GM23338 (cell line): Measurements from ENCODE around the gene SLC6A1.

Source experiments
- CTCF ChIP-seq, 2 experiments: fragments of 200-600 bp in 1 of 2; sonication (generic) in 1 of 2; conservative IDR thresholded peaks; 2 replicates each; pipeline versions ENCODE4 v1.5.1 to v1.6.1; 2016 to 2017; ENCODE audit warnings: antibody characterized with exemption in 2 of 2, low read depth in 2 of 2, mild to moderate bottlenecking in 2 of 2, moderate library complexity in 1 of 2
- EZH2 ChIP-seq: fragments of 200-600 bp; sonication (generic); IDR thresholded peaks from one replicate; pipeline ENCODE4 v1.8.0; 2017; ENCODE audit warnings: antibody characterized with exemption, mild to moderate bottlenecking, low read depth; ENCODE audit not compliant: unreplicated experiment
- POLR2AphosphoS5 ChIP-seq: IDR thresholded peaks from 2 replicates; pipeline ENCODE4 v1.6.1; 2016; ENCODE audit warnings: antibody characterized with exemption, low read depth

DNA sequence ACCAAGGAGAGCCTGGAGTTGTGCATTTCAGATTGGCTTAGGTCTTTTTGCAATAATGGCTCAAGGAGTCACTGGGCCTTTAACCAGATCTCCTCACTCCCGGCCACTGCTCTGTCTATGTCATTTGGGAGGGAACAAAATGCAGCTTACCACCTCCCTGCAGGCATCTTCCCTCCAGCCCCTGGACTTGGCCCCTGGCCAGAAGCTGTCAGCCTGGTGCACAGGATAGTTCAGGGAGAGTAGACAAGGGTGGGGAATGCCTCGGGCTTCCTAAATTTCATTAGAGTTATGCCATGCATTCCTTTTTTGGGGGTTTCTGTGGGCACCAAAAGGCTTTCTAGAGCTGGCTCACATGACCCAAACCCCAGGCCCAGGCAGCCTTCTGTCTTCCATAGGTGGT, 91.5 kb downstream of the SLC6A1 start:
- no peak for TF ChIP-seq POLR2AphosphoS5
- TF ChIP-seq CTCF (conservative IDR thresholded peaks at IDR 0.05; ENCODE audit: low read depth in 2 of 2), result no peak
- no peak for TF ChIP-seq EZH2
